HepG2 (cell line): Measurements from ENCODE around the gene ZFPM1. TPM values are rescaled to one million over a fixed set of nuclear protein-coding genes. Genes with fewer than 3 reads are reported as not detected.
A peak's percentile ranks its signal among the peaks of the same experiment; 100 is the strongest.

Experiments used
- BCL6 ChIP-seq: IDR thresholded peaks from 2 replicates; pipeline ENCODE4 v1.6.1; 2016; ENCODE audit warnings: missing genetic modification reagents, missing compliant biosample characterization
- DNMT3B ChIP-seq: conservative IDR thresholded peaks from 2 replicates; pipeline ENCODE4 v1.6.1; 2016; ENCODE audit warnings: missing biosample characterization, control low read depth
- ELF3 ChIP-seq: IDR thresholded peaks from 2 replicates; pipeline ENCODE4 v1.6.1; 2016; ENCODE audit warnings: missing genetic modification reagents, missing compliant biosample characterization
- GPBP1L1 ChIP-seq: sonication (generic); formaldehyde crosslinking; IDR thresholded peaks from 2 replicates; pipeline ENCODE4 v1.5.0; 2020; ENCODE audit warnings: mild to moderate bottlenecking, missing genetic modification reagents
- HHEX ChIP-seq: IDR thresholded peaks from 2 replicates; pipeline ENCODE4 v1.6.1; 2016; ENCODE audit warnings: control low read depth
- NFAT5 ChIP-seq: sonication (generic); formaldehyde crosslinking; IDR thresholded peaks from 2 replicates; pipeline ENCODE4 v1.4.0; 2020; ENCODE audit warnings: missing genetic modification reagents
- NFKBIZ ChIP-seq: IDR thresholded peaks from 2 replicates; pipeline ENCODE4 v1.6.1; 2018; ENCODE audit warnings: missing genetic modification reagents, missing compliant biosample characterization
- RNF219 ChIP-seq: sonication (generic); formaldehyde crosslinking; IDR thresholded peaks from 2 replicates; pipeline ENCODE4 v1.5.0; 2020; ENCODE audit warnings: mild to moderate bottlenecking, missing genetic modification reagents
- SMAD9 ChIP-seq: sonication (generic); formaldehyde crosslinking; IDR thresholded peaks from 2 replicates; pipeline ENCODE4 v1.5.1; 2020; ENCODE audit warnings: mild to moderate bottlenecking, missing genetic modification reagents
- SNAPC2 ChIP-seq: sonication (generic); formaldehyde crosslinking; IDR thresholded peaks from 2 replicates; pipeline ENCODE4 v1.8.1; 2022; ENCODE audit warnings: mild to moderate bottlenecking, missing genetic modification reagents
- XRCC5 ChIP-seq: fragments of 200-400 bp; formaldehyde crosslinking; optimal IDR thresholded peaks from 2 replicates; pipeline ENCODE3; 2017; ENCODE audit warnings: mild to moderate bottlenecking, low read length
- ZBTB4 ChIP-seq: sonication (generic); formaldehyde crosslinking; IDR thresholded peaks from 2 replicates; pipeline ENCODE4 v1.4.0; 2020; ENCODE audit warnings: missing genetic modification reagents, mild to moderate bottlenecking, borderline replicate concordance
- ZKSCAN5 ChIP-seq: sonication (generic); formaldehyde crosslinking; IDR thresholded peaks from 2 replicates; pipeline ENCODE4 v1.5.1; 2020; ENCODE audit warnings: mild to moderate bottlenecking, missing genetic modification reagents
- ZNF121 ChIP-seq: sonication (generic); formaldehyde crosslinking; IDR thresholded peaks from 2 replicates; pipeline ENCODE4 v1.5.0; 2020; ENCODE audit warnings: mild to moderate bottlenecking, missing genetic modification reagents
- ZNF556 ChIP-seq: sonication (generic); formaldehyde crosslinking; IDR thresholded peaks from 2 replicates; pipeline ENCODE4 v1.4.0; 2020; ENCODE audit warnings: mild to moderate bottlenecking, missing genetic modification reagents, borderline replicate concordance
- ZNF563 ChIP-seq: sonication (generic); formaldehyde crosslinking; IDR thresholded peaks from 2 replicates; pipeline ENCODE4 v1.8.0; 2022; ENCODE audit warnings: mild to moderate bottlenecking, moderate library complexity, missing genetic modification reagents
- ZNF850 ChIP-seq: sonication (generic); formaldehyde crosslinking; conservative IDR thresholded peaks from 2 replicates; pipeline ENCODE4 v1.9.0; 2021; ENCODE audit warnings: mild to moderate bottlenecking, missing genetic modification reagents
- polyA plus RNA-seq, 8 experiments: library from polyadenylated mRNA; depleted of rRNA in 3 of 8; stranded (reverse) in 7 of 8; unstranded in 1 of 8; fragments of >200 nt; fragmentation: Illumina TruSeq in 4 of 8; extraction: Trizol in 4 of 8; gene quantifications; 2 replicates each; pipeline versions ENCODE4 v1.2.1 to v1.2.3, GENCODE V29; 2011 to 2016; ENCODE audit warnings: low read depth in 4 of 8, missing spikeins in 1 of 8, mixed read lengths in 1 of 8; ENCODE audit not compliant: insufficient read depth in 1 of 8
- total RNA-seq, 5 experiments: library from RNA; depleted of rRNA; stranded (reverse); fragments of >200 nt; fragmentation: Illumina TruSeq; extraction: Trizol; gene quantifications; 2 replicates each; pipeline ENCODE4 v1.2.3, GENCODE V29; 2016; ENCODE audit warnings: low read depth in 1 of 5

Gene ZFPM1
- total and polyA plus RNA-seq, 2 of the 13 experiments (the other 11 are each of a cell fraction or from before 2014, with no cell fraction given): 1.3 to 3.8 TPM

GRCh38 chr16:88569985-88570690 is 117.1 kb downstream of the ZFPM1 start, which contains the start of gene ZC3H18 (continued):
- TF ChIP-seq ZBTB4 (CRISPR knock-in tag) (no peak), HHEX (CRISPR knock-in tag) (no peak), SNAPC2 (CRISPR knock-in tag) (no peak), NFKBIZ (CRISPR knock-in tag) (peak; percentile 49), ZNF850 (CRISPR knock-in tag) (no peak), ELF3 (CRISPR knock-in tag) (peak; percentile 81), BCL6 (CRISPR knock-in tag) (0 out of 2 replicates have a peak, but pooled peaks have one; percentile 13), XRCC5 (no peak), ZNF121 (CRISPR knock-in tag) (no peak), ZNF563 (CRISPR knock-in tag) (peak; percentile 50; the same call in 1 of the 2 replicates), ZNF556 (CRISPR knock-in tag) (peak; percentile 42; the same call in 1 of the 2 replicates), GPBP1L1 (CRISPR knock-in tag) (no peak), SMAD9 (0 out of 2 replicates have a peak, but pooled peaks have one; percentile 29), DNMT3B (CRISPR knock-in tag) (0 out of 2 replicates have a peak, but pooled peaks have one; percentile 48), NFAT5 (CRISPR knock-in tag) (peak; percentile 46; the same call in 1 of the 2 replicates), RNF219 (CRISPR knock-in tag) (no peak), ZKSCAN5 (CRISPR knock-in tag) (no peak)
